Islet precursor cell (in vitro differentiated cells): Measurements from ENCODE around the gene TMPRSS9.
"Not testable (repeated sequence)": the region's sequence is repeated elsewhere in the genome, so short reads cannot be mapped to it uniquely, and the experiment has no call there.

Experiments used
- DNase-seq: peaks from one replicate; pipeline ENCODE4 v3.0.0-alpha.2; 2018

Gene TMPRSS9

DNA sequence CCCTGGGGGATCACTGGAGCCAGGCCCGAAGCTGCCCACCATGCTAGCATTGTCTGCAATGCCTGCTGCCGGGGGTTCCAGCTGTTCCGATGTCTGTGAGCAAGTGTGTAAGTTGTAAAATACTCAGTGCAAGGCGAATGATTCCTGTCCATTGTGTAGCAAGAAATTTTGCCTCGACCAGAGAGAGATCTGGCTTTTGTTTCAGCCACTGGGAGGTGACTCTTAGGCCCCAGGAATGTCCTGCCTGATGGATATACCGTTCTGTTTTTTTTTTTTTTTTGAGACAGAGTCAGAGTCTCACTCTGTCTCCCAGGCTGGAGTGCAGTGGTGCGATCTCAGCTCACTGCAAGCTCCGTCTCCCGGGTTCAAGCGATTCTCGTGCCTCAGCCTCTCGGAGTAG lies 108.5 kb downstream of the TMPRSS9 start:
- DNase-seq = peak; percentile 81

- peak; percentile 99 for DNase-seq
These were observed 109.2 kb downstream of the TMPRSS9 start for GRCh38 chr19:2469102-2469914.

DNA sequence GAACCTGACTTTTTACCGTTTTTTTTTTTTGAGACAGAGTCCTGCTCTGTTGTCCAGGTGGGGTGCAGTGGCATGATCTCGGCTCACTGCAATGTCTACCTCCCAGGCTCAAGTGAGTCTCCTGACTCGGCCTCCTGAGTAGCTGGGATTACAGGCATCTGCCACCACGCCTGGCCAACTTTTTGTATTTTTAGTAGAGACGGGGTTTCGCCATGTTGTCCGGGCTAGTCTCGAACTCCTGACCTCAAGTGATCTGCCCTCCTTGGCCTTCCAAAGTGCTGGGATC lies 109.8 kb downstream of the TMPRSS9 start:
- not testable (repeated sequence) for DNase-seq

DNA sequence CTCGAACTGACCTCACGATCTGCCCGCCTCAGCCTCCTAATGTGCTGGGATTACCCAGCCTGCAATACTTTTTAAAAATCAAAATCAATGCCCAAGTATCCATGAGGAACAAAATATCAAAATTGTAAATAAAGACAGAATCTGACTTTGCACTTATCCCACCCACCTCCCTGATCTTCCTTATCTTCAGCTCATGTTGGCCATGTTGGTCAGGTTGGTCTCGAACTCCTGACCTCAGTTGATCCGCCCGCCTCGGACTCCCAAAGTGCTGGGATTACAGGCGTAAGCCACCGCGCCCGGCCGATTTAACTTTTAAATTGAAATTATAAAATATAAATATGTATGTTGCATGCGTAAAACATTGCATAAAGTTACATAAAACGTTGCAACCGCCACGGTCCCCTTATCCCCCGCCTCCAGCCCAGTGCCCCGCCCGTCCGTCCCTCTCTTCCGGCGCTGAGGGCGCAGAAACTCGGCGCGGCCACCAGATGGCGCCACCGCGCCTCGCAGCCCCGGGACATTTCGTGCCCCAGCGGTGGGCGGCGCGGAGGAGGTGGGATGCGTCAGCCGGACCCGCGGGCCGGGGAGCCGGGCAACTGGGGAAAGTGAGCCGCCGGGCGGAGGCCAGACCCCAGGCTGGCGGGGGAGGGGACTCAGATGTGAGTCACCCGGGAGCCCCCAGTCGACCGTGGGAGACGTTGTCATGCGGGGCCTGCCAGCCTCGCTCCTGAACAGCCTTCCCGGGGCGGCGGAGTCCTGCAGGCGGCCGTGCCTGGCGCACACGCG lies 114.4 kb downstream of the TMPRSS9 start:
- peak; percentile 98 for DNase-seq

DNA sequence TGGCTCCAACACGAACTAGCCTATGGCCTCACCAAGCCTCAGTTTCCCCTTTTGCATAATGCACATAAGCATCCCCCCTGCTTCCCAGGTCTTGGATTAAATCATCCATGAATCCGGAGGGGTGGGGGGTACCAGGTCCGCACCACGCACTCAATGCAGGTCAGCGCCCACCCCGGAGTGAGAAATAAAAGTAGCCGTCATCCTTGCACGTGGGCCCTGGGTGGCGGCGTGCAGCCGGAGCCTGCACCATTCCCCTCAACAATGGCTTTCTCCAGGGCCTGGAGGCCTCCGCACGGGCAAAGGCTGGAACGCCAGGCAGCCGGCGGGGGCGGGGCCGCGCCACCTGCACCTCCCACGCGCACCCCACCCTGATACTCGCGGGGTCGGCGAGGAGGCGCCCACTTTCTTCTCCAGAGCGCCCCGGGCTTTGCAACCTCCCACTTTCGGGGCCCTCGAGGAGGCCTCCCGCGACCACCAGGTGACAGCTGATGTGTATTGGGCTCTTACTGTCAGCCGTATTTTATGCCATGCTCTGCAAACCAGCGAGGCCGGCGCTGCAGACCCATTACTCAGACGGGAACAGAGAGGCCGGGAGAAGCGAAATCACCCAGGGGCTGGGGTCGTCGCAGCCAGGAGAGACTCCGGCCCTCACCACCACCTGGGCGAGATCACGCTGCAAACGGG lies 115.1 kb downstream of the TMPRSS9 start:
- DNase-seq = peak; percentile 78
